Fibroblast of pulmonary artery (primary cell): ENCODE data around the gene DGKQ.

Experiments
- DNase-seq: peaks from one replicate; pipeline ENCODE4 v3.0.0-alpha.2; 2010; ENCODE audit warnings: low read depth
- H3K4me3 ChIP-seq: replicated peaks from 2 replicates; pipeline ENCODE4 v1.5.1; 2011; ENCODE audit warnings: low read depth, mild to moderate bottlenecking, control low read depth, low read length, moderate library complexity
- CTCF ChIP-seq: IDR thresholded peaks from 2 replicates; pipeline ENCODE4 v1.5.1; 2011; ENCODE audit warnings: mild to moderate bottlenecking, control low read depth, low read length, inconsistent platforms; ENCODE audit errors: missing control alignments

DGKQ gene

GRCh38 chr4:909131-909571 lies 64.2 kb downstream of the DGKQ start:
- no peak for DNase-seq
- H3K4me3 ChIP-seq, result no peak overlapping the region
- TF ChIP-seq CTCF, result no peak
